ENCODE data around the gene AOAH. TPM values are rescaled to one million over a fixed set of nuclear protein-coding genes. Genes with fewer than 3 reads are reported as not detected.

AOAH gene
- total and polyA plus RNA-seq, 2 of the 13 experiments (the other 11 are each of a cell fraction or from before 2014, with no cell fraction given), result not detected

- H3K4me1 ChIP-seq (ENCODE audit: insufficient read depth, low read length), result 0 out of 2 replicates have a peak, but pooled peaks cover 5% of the 10 kb centered on the region
- in situ Hi-C loops (cut with HindIII; ENCODE audit: extremely low pct_ligation_motif_present, low pct_unique_long_range_greater_than_20kb), result no loop called here
- POLR2A ChIA-PET, result no interaction called here
- H3K9me3 ChIP-seq (ENCODE audit: low read length), result no peaks in the 10 kb centered on the region
- no peak overlapping the region for H3K4me2 ChIP-seq (ENCODE audit: low read depth, low read length)
- H3K36me3 ChIP-seq (replicated peaks in 1 of 2; ENCODE audit: control insufficient read depth in 1 of 2, insufficient read depth in 2 of 2, low read length in 2 of 2), result no peaks in the 10 kb centered on the region
- H4K20me1 ChIP-seq (ENCODE audit: insufficient read depth, low read length), result no peaks in the 10 kb centered on the region
- 0% methylated on average over 1 of the region's 1 CpG for WGBS (ENCODE audit: low lambda C conversion rate)
- DNase-seq (ENCODE audit: low spot score) (no peak), ATAC-seq (no peak), FAIRE-seq (no peak)
- peaks cover 0 to 4% of the 10 kb centered on the region in 2 experiments; a peak in 3 of 5 replicates for H3K27me3 ChIP-seq (ENCODE audit: control insufficient read depth in 1 of 2, insufficient read depth in 2 of 2, low read length in 2 of 2)
- no peak overlapping the region for H3K4me3 ChIP-seq (replicated peaks in 1 of 3; ENCODE audit: insufficient read depth in 1 of 3, low read depth in 2 of 3, low read length in 3 of 3)
- CTCF ChIA-PET (ENCODE audit: low intra/inter-chr PET ratio, low total read pairs), result no interaction called here
- no TSS peak for BruUV-seq (replicated peaks)
- no peak overlapping the region for H3K27ac ChIP-seq (ENCODE audit: extremely low read length, insufficient read depth, low read length)
- intact Hi-C loops (cut with micrococcal nuclease; ENCODE audit: unreplicated experiment), result no loop called here
- no peak overlapping the region for H3K9ac ChIP-seq (ENCODE audit: insufficient read depth, low read depth, low read length)
- H3K79me2 ChIP-seq (ENCODE audit: insufficient read depth, low read length), result no peaks in the 10 kb centered on the region
- no peak overlapping the region for H2AFZ ChIP-seq (ENCODE audit: low read length)
- TF ChIP-seq WIZ (CRISPR knock-in tag; IDR thresholded peaks at IDR 0.05) (no peak), ZNF800 (CRISPR knock-in tag; IDR thresholded peaks at IDR 0.05) (no peak), GATAD1 (CRISPR knock-in tag; IDR thresholded peaks at IDR 0.05) (no peak), CHCHD3 (CRISPR knock-in tag; IDR thresholded peaks at IDR 0.05) (no peak), ZNF710 (CRISPR knock-in tag; IDR thresholded peaks at IDR 0.05; ENCODE audit: borderline replicate concordance) (no peak), ZNF687 (CRISPR knock-in tag; IDR thresholded peaks at IDR 0.05) (no peak), SKI (IDR thresholded peaks at IDR 0.05; ENCODE audit: partially characterized antibody) (no peak), MAFG (CRISPR knock-in tag; IDR thresholded peaks at IDR 0.05) (no peak), ZNF512B (CRISPR knock-in tag; IDR thresholded peaks at IDR 0.05; ENCODE audit: borderline replicate concordance) (no peak), SOX6 (IDR thresholded peaks at IDR 0.05) (no peak), SOX6 (CRISPR knock-in tag; IDR thresholded peaks at IDR 0.05) (no peak), ZNF143 (CRISPR knock-in tag; IDR thresholded peaks at IDR 0.05) (no peak)
Observed at GRCh38 chr7:36629351-36629750, 94.9 kb downstream of the AOAH start.

Measured in HepG2 (cell line).